ENCODE data around the gene MFAP3L.
A peak's percentile ranks its signal among the peaks of the same experiment; 100 is the strongest.

Gene MFAP3L

DNA sequence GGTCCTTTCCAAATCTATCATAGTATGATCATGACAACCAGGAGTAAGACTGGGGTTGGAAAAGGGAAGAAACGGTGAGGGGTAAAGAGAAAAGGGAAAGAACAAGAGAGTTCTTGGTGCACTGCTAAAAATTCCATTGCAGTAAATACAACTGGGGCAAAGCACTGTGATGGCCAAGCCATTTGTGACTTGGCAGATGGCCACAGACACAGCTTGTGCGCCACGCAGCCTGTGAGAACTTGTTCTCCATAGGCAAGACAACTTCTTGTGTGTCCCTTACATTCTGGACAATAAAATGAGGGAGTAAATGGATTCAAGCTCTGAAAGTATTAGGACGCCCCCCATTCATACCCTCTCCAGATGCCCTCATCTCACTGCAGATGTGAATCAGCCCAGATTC is 10.9 kb downstream of the MFAP3L start:
- no peak for DNase-seq

DNA sequence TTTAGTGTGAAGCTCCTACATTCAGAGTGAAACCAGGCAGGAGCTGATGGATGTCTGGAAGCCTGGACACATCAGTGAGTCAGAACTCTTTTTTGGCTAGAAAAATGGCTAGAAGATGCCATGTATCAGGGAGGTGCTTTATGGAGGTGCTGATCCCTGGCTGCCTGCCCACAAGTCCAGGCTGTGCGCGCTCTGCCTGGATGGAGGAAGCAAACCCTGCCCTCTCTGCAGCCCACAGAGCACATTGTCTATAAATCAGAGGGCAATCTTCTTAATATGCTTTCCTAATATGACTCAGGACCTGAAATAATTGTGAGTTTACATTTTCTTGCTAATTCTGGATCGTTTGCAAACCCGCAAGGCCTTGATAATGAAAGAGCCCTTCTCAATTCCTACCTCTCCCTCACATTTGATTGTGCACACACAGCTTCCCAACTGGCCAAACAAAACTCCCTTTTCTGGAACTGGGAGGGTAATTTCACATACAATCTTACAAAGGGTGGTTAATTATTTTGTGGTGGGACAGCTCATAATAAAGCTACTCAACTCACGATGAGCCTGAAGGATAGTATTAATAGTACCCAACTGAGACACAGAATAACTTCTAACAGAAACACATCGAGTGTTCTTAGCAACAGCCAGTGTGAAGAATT is 11.7 kb downstream of the MFAP3L start:
- DNase-seq = no peak

DNA sequence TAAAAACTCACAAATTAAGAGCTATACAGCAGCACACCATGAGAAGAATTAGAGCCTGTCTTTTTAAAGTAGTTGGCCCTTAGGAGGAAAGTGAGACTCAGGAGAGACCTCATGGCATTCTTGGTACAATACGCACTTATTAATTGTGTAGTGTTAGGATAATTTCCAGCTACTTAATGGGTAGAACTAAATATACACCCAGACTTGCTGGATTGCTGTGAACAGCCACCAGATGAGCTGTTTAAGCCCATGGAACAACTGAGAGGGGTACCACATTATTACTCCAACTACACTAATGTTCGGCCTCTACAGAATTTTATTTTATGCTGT is 13.6 kb downstream of the MFAP3L start:
- DNase-seq = no peak

DNA sequence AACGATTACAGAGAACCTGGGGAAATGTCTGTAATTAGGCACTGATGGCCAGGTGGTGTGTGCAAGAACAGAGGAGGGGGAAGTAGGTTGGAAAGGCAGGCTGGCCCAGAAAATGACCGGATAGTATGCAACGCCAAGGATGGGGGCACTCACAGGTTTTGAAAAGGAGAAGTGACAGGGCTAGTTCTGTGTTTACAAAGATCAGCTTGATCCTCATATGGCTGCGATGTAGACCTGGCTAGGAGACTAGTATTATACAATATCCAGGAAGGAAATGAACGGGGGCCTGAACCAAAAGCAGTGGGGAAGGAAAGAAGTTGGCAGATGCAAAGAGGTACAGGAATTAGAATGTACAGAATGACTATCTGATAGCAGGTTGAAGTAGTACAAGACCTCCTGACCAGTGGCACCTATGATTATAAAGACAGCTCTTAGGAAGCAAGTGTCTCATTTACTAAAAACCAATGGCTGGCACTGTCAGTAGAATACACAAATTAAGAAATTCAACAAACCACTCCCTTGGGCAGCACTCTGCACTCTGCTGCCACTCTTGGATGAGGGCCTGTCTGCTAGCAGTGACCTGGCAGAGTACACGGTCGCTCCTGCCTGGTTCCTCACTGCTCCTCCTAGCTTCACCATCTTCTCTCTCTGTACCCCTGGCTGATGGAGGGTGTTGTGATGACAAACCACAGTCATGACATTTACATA is 14.1 kb downstream of the MFAP3L start:
- DNase-seq = no peak

DNA sequence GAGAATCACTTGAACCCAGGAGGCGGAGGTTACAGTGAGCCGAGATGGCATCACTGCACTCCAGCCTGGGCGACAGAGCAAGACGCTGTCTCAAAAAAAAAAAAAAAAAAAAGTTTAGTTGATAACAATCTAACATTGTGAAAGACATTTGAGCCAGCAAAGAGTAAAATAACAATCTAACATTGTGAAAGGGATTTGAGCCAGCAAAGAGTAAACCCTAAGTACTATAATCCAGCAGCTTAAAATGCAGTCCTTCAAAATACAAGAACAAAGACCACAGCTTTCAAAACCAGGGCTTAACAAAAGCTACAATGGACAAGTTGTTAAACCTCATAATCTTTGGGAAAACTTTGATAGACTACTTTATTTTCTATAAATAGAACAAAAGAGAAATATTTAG is 16.9 kb downstream of the MFAP3L start:
- DNase-seq = no peak

DNA sequence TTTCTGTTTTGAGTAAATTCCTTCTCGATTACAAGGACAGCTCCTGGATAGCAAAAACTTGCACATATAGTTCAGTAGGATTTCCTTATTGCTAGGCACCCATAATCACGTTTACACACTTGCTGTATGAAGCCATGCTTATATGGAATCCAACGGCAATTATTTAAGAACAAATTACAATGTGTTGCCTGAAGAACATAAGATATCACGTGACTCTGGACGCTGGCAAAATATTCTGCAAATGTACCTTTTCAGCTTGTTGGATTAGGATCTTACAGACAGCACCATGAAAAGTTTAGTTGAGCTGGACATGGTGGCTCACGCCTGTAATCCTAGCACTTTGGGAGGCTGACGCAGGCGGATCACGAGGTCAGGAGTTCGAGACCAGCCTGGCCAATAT is 17.4 kb downstream of the MFAP3L start:
- DNase-seq = no peak

DNA sequence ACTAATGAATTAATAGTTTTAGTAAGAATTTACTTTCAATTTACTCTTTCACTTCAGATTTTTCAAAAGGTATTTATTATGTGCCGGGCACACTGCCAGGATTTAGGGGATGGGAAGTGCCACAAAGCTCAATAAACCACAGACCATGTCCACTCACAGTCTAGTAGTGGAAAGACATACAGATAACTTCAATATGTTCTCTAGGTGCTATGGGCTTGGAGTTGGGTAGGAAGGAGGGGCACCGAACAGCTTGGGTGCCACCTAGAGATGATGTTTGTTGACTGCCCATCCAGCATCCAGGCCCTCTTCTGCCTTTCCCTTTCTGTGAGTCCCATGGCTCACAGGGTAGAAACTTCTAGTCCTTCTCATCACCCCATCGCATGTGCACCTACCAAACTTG is 17.8 kb downstream of the MFAP3L start:
- DNase-seq = no peak

DNA sequence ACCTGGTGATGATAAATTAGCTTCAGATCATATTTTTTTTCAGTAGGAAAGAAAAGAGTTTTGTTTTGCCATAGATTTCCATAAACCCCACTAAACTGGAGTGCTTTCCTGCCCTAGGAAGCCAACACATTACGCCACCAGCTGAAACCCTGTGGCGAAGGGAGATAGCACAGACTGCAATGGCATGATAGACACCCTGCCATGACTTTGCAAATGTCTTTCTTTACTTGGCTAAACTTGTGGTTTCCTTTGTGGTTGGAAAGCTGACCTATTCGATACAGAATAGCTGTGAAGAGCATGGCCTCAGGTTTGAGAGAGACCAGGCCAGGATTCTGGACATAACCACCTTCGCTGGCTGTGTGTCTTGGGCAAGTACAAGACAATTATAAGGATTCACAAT is 19.1 kb downstream of the MFAP3L start:
- DNase-seq = no peak

DNA sequence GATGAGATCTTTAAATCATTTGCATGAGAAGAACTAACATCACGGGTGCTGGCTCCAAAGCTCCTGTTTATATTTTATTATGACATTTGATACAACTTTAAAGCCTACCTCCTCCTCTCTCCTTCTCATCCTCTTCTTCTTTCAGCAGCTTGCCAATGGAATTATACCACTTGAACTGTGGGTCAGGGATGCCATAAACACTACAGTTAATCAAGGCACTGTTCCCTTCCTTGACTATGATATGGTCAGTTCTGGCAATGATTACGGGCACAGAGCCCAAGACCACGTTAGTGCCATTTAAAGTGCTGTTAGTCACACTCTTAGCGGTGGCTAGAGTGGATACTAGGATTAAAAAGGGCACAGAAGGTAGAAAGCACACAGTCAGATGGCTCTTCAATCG is 20.7 kb downstream of the MFAP3L start:
- DNase-seq = peak; percentile 6

DNA sequence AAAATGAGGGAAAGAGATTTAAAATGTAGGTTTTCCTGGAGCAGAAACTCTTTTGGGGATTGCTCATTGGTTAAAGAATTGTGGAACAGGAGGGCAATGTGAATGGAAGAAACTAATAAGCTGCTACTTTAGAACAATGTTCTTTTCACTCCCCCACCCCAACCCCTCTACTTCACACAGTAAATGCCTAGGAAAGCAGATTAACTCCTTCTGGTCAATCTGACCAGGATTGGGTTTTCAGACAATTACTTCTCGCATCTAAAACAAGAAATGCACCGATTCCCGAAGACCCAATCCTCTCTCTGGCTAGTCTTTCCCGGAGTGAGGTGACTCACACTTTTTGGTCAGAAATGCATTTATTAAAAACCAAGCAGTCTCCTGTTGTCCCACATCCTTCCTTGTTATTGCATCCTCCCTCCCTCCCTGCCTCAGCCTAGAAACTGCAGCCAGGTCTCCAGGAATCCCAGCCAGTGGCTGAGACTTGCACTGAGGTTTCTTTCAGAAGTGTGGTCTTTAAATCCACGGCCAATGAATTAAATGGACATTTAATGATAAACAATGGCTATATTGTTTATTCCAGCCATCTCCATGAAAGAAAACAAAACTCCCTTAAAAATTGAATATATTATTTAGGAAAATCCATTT is 21.4 kb downstream of the MFAP3L start:
- no peak for DNase-seq

DNA sequence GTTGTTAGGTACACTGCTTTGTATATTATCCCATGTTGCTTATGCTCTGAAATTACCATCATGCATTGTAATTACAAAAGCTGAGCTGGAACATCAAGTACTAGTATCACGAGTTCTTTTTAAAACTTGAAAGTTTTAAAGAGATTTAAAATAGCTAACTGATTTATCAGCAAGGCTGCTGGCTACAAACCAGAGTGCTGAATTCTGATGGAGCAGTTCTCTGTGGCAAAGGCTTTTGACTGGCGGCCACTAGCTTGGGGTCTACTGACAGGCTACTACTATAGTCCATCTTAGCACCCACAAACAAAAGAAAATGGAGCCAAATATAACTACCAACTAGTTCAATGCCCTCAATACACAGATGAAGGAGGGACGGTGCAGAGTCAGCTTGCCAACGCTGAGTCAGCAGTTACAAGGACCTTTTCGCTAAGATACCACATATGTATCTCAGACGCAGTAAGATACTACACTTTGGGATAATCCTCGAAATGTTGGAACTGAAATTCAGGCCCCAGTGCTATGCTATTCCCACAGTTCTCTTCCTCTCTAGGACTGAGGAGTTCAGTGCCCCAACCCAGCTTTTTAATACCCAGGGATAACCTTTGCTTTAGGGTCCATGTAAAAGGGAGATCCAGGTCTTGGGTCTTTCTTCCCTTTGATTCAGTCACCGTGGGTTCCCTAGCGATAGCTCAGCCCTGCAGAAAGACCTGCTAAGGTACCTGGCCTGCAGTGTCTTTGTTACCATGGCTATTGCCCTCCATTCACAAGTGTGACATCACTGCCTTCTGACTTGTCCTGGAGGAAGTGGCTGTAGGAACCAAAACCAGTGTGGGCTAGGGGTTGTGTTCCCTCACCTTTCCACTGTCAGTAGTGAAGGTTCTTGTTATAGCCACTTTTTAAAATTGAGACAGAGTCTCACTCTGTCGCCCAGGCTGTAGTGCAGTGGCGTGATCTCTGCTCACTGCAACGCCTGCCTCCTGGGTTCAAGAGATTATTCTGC is 22.8 kb downstream of the MFAP3L start:
- no peak for DNase-seq

DNA sequence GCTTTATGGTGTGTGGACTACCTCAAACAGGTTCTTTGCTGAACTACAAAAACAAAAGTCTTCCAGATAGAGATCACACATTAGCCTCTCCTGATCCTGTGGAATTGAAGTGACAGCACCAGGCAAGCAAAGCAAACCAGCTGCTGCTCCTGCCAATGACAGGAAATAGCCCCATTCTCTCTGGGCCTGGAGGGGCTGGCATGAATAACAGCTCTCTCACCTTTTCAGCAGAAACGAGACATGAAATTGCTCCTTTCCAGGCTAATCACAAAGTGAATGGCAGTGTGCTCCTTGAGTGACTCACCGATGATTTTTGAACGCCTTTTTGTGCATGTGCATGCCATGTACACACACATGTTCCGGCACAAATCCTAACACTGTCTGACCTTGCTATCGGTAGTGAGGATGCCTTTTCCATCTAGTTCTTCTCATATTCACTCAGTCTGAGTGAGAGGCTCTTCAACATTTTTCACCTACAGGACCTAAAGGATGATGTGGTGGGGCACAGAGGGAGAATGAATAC is 24.4 kb downstream of the MFAP3L start:
- no peak for DNase-seq

DNA sequence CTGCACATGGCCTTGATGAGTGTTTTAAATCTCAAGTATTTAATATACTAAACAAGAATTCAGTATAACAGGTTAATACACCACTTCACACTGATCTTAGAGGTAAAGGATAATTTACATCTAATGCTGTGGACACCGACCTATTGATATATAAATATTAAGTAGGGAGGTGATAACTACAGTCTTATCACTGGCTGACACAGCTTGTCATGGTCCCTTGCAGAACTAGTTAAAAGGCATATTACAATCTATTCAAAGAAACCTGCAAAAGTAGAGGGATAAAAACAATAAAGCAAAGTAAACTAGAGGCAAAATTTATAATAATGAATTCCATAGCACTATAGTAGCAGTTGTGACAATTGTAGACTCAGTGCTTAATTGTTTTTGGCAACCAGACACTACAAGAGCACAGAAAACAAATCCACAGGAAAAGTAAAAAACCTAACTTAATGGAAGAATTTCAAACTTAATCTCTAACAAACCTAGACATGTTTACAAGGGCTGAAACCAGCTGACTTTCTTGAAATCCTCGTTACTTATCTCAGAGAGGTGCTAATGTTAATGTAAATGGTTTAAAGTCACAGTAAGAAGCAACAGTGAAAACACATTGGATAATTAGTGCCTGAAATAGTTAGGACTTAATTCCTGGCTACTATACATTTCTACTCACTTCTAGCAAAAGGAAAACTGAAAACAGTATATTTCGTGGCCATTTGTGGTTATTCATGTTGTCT is 25.0 kb downstream of the MFAP3L start:
- no peak for DNase-seq

DNA sequence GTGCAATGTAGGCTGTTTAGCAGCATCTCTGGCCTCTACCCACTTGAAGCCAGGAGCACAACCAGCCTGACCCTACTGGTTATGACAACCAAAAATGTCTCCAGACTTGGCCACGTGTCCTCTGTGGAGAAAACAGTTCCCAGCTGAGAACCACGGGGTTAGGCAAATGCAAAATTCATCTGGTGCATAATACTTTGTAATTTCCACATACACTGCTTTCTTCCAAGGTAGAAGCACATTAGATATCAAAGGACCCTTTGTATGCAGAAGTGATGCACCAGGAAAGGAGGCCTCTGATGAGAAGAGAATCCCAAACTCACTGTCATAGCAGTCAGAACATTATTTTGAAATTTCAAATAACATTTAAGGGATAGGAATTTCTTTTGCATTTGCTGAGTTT is 26.3 kb downstream of the MFAP3L start:
- DNase-seq = no peak

DNA sequence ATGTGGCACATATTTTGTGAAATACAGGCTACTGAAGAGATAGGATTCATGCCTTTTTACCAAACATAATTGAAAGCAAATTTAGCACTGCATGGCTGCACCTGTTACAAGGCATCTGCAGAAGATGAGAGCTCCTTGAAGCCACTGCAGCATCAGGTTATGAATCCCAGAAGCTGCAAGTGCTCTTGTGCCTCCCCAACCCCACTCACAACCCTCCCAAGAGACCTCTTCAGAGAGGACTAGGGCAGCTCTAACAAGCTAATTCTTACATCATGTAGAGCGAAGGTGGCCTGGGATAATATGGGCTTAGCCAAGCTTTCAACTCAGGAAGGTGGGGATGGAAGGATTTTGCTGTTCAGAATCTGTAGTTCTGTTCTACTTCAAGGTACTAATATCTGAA is 27.2 kb downstream of the MFAP3L start:
- DNase-seq = no peak

DNA sequence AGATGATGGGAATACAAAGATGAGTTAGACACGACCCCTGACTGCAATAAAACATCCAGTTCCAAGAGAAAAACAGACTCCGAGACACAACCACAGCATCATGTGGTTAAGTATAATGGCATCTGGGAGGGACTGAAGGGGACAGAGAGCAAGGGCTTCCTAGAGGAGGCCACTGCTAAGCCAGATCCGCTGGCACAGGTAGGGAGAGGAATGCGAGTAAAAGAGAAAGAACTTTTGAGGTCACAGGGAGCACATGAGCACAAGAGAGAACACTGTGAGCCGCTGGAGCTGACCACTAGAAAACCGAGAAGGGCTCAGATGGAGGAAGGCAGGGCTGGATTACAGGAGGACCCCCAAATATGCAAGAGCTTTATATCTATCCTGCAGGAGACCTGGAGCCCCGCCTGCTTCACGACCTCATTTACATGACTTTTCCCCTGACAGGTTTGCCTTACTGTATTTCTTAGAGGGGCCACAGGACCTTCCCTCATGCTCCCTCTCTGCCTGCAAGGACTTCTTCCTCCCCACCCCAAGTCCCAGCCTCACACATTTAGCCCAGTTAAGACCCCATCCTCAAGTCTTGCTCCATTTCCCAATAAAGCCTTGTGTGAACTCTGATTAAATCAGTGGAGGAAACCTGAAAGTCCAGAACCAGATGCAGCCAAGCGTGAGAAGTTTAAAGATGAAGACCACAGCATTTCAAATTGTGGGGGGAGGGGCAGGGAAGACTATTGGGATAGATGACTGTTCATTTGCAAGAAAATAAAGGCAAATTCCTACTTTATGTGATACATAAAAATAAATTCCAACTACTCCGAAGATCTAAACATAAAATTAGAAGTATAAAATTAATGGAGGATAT is 29.6 kb downstream of the MFAP3L start:
- no peak for DNase-seq

DNA sequence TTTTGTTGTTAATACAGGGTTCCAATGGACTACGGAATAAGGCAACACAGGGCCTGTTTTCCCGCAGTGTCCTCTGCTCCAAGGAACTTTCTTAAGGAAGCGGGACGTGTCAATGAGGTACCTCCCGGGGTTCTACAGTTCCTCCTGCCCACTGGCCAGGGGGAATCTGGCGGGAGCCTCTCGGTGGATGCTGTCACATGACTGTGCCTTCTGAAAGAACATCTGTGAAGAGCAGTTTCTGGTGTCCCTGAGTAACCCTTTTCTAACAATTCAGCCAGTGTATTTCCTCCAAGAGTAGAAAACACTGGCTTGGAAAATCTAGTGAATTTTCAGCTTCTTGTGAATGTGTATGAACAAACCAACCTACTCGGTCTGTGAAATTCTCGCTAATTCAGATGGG is 32.7 kb downstream of the MFAP3L start:
- no peak for DNase-seq

DNA sequence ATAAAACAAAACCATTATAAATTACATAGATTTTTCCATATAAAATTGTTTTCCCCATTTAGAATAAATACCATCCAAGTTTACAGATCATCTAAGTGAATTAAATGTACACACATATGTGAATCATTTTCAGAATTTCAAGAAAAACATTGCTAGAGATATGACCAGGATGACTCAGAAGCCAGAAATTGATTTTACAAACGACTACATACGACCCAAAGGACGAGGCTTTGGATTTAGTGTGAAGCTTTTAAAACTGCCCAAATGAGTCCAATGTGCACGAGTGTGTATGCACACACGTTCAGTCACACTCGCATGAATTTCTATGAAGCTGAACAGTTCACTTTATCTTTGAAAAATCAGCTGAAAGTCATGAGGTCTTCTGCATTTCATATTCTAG is 37.9 kb downstream of the MFAP3L start:
- no peak for DNase-seq

DNA sequence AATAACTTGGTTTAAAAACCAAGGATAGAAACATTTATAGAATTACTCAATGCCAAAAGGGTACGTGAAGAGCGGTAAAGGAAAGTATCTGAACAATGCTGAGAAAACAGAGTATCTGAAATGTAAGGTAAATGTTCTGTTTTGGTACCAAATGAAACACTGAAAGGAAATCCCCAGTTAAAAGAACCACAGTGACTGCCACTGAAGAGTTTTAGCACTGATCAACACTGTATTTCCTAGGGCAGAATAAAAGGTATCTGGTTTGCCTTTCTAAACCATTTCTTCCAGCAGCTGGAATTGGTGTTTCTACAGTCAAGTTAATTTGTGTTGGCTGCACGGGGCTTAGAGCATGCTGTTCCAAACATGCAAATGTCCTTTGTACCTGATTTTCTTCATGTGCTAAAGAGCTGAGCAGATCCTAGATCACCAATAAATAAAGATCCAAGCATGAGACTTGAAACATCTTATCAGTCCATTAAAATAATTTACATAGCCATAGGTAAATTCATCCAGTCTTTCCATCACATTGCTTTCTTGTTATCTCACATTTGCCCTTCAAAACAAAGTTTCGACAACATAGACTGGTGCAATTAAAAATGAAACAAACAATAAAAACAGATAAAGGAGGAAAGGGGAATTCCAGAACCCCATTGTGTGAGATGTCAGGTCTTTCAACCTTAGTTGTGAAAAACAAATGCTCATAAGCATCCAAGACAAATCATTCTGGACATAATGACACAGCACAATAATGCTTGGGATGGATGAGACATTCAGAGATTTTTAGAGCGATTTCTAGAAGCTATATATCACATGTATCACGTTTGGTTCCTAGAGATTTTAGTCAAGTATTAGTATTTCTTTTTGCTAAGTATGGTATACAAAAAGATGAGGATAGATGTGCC is 38.6 kb downstream of the MFAP3L start:
- no peak for DNase-seq

DNA sequence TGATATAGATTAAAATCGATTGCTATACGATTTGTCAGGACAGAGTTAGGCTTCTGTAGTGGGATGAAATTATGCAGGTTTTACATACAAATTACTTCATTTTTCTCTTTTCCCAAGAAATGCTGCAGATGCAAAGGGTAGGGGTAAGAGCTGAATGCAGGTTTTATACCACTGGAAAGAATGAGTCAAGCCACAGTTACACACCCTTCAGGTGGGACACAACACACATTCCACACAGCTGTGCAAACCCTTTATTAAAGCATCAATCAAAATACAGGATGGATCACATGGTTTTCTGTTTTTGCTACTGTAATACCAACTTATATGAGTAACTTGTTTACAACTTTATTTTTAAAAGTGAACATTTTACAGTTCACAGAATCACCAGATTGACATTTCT is 39.8 kb downstream of the MFAP3L start:
- no peak for DNase-seq
